ENCODE results near the gene UBASH3A. TPM values are rescaled to one million over a fixed set of nuclear protein-coding genes. Genes with fewer than 3 reads are reported as not detected.

Gene UBASH3A
- total RNA-seq, 1 donor from 2014 or later: not detected

DNA sequence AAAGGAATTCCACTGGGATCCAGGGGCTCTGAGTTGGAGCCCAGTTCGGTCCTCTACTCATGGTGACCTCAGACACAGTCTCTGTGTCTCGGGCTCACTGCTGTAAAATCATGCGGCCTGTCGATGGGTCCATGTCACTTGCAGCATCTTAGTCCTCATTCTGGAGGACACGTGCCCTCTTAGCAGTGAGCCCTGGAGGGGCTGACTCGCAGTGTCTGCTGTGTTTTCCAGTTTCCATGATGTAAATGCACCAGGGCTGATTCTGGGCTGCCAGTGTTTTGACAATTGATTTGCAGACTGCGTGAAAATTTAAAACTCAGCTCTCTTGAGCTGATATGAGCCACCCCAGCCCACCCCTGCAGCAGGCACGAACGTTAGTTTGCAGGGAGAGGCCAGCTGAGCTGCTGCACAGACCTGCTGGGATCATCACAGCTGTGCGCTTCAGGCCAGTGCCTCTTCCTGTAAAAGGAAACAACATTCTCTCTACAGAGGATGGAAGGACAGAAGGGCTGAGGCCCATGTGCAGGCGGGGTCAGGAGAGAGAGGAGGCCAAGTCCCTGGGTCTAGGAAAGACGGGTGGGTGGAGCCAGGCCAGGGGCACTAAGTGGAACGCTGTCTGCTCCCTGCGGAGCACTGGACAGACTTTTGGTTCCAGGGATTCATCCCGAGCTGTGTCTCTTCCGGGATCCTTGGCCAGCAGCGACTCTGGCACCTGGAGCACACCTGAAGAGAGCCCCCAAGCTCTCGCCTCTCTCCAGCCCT, 49.7 kb downstream of the UBASH3A start:
- DNase-seq (ENCODE audit: low spot score): no peak
- Histone ChIP-seq H3K36me3 (no peaks in the 10 kb centered on the region), H3K9ac (no peak overlapping the region), H3K27ac (no peak overlapping the region), H3K4me1 (no peaks in the 10 kb centered on the region), H2AFZ (replicated peaks) (no peak overlapping the region), H3K27me3 (no peaks in the 10 kb centered on the region), H3K9me3 (ENCODE audit: low read depth) (no peaks in the 10 kb centered on the region), H4K20me1 (ENCODE audit: low read depth) (no peaks in the 10 kb centered on the region), H3K4me2 (no peak overlapping the region), H3F3A (ENCODE audit: low read depth) (peaks cover 3% of the 10 kb centered on the region), H3K79me2 (ENCODE audit: low read depth) (no peaks in the 10 kb centered on the region), H3K4me3 (no peak overlapping the region)
- Mint-ChIP-seq H3K9me3 (peaks cover 3% of the 10 kb centered on the region), H3K36me3 (no peaks in the 10 kb centered on the region), H3K4me1 (peaks cover 34% of the 10 kb centered on the region), H3K27me3 (ENCODE audit: insufficient read depth, low read depth) (peaks cover 4% of the 10 kb centered on the region), H3K27ac (peak overlapping the region; percentile 90), H3K4me3 (no peak overlapping the region)
- TF ChIP-seq EZH2 (IDR thresholded peaks at IDR 0.05) (no peak), EZH2phosphoT487 (IDR thresholded peaks at IDR 0.05) (no peak)
- TF ChIP-seq, protein P1, sequence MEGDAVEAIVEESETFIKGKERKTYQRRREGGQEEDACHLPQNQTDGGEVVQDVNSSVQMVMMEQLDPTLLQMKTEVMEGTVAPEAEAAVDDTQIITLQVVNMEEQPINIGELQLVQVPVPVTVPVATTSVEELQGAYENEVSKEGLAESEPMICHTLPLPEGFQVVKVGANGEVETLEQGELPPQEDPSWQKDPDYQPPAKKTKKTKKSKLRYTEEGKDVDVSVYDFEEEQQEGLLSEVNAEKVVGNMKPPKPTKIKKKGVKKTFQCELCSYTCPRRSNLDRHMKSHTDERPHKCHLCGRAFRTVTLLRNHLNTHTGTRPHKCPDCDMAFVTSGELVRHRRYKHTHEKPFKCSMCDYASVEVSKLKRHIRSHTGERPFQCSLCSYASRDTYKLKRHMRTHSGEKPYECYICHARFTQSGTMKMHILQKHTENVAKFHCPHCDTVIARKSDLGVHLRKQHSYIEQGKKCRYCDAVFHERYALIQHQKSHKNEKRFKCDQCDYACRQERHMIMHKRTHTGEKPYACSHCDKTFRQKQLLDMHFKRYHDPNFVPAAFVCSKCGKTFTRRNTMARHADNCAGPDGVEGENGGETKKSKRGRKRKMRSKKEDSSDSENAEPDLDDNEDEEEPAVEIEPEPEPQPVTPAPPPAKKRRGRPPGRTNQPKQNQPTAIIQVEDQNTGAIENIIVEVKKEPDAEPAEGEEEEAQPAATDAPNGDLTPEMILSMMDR (IDR thresholded peaks at IDR 0.05): no peak

DNA sequence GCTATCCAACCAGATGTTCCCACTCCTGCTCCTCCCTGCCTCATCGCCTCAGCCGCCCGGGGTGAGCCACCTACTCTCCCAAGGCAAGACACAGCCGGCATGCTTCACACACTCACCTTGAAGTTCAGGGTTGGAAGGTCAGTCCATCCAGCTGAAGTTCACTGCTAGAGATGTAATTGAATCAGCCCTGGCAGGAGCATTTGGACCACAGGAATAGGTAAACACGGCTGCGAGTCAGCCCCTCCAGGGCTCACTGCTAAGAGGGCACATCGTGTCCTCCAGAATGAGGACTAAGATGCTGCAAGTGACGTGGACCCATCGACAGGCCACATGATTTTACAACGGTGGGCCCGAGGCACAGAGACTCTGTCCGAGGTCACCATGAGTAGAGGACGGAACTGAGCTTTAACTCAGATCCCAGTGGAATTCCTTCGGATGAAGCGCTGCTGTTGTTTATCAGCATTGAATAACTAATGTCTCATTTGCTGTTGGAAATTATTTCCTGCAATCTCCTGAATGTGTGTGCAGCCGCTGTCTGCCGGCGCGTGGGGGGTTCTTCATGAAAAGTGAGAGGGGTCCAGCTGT, 50.4 kb downstream of the UBASH3A start:
- Histone ChIP-seq H3K27me3 (no peaks in the 10 kb centered on the region), H3K4me3 (no peak overlapping the region), H3K4me1 (peaks cover 3% of the 10 kb centered on the region), H3K9me3 (ENCODE audit: low read depth) (no peaks in the 10 kb centered on the region), H4K20me1 (ENCODE audit: low read depth) (no peaks in the 10 kb centered on the region), H3K27ac (no peak overlapping the region), H3K9ac (no peak overlapping the region), H3K4me2 (no peak overlapping the region), H2AFZ (replicated peaks) (no peak overlapping the region), H3K79me2 (ENCODE audit: low read depth) (no peaks in the 10 kb centered on the region), H3F3A (ENCODE audit: low read depth) (peaks cover 6% of the 10 kb centered on the region), H3K36me3 (no peaks in the 10 kb centered on the region)
- Mint-ChIP-seq H3K9me3 (peaks cover 6% of the 10 kb centered on the region), H3K27me3 (ENCODE audit: insufficient read depth, low read depth) (peaks cover 4% of the 10 kb centered on the region), H3K4me3 (no peak overlapping the region), H3K4me1 (peaks cover 34% of the 10 kb centered on the region), H3K27ac (no peak overlapping the region), H3K36me3 (no peaks in the 10 kb centered on the region)
- no peak for TF ChIP-seq EZH2phosphoT487 (IDR thresholded peaks at IDR 0.05)
- TF ChIP-seq, protein P1 (IDR thresholded peaks at IDR 0.05): no peak
- no peak for TF ChIP-seq EZH2 (IDR thresholded peaks at IDR 0.05)
- no peak for DNase-seq (ENCODE audit: low spot score)

DNA sequence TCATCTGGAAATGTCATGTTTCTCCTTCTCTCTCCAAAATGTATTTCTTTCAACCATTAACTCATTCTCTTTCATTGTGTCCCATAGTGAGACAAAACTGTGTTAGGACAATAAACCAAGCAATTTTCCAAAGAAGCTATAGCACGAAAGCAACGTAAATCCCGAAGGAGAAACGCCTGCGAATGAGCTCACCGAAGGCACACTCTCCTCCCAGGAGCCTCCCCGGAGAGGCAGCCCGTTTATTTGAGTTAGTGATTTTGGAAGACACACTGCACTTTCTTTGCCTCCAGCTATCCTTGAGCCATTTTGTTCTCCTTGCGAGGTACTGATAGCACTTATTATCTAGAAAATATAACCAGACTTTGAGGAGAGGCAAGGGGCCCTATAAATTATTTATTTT, 51.1 kb downstream of the UBASH3A start:
- Histone ChIP-seq H3F3A (ENCODE audit: low read depth) (peaks cover 6% of the 10 kb centered on the region), H2AFZ (replicated peaks) (no peak overlapping the region), H3K27me3 (no peaks in the 10 kb centered on the region), H3K4me2 (no peak overlapping the region), H4K20me1 (ENCODE audit: low read depth) (no peaks in the 10 kb centered on the region), H3K27ac (no peak overlapping the region), H3K79me2 (ENCODE audit: low read depth) (no peaks in the 10 kb centered on the region), H3K9me3 (ENCODE audit: low read depth) (no peaks in the 10 kb centered on the region), H3K4me1 (peaks cover 9% of the 10 kb centered on the region), H3K36me3 (no peaks in the 10 kb centered on the region), H3K9ac (no peak overlapping the region), H3K4me3 (no peak overlapping the region)
- no peak overlapping the region for H3K4me3 Mint-ChIP-seq
- DNase-seq (ENCODE audit: low spot score): no peak
- H3K9me3 Mint-ChIP-seq: peaks cover 6% of the 10 kb centered on the region
- H3K36me3 Mint-ChIP-seq: no peaks in the 10 kb centered on the region
- TF ChIP-seq EZH2 (IDR thresholded peaks at IDR 0.05) (no peak), EZH2phosphoT487 (IDR thresholded peaks at IDR 0.05) (no peak)
- TF ChIP-seq, protein P1 (IDR thresholded peaks at IDR 0.05): no peak
- H3K4me1 Mint-ChIP-seq: peaks cover 38% of the 10 kb centered on the region
- no peak overlapping the region for H3K27ac Mint-ChIP-seq
- H3K27me3 Mint-ChIP-seq (ENCODE audit: insufficient read depth, low read depth): peaks cover 4% of the 10 kb centered on the region
